Mesothelial cell of epicardium (in vitro differentiated cells): ENCODE results near the gene C13orf42. TPM values are rescaled to one million over a fixed set of nuclear protein-coding genes. Genes with fewer than 3 reads are reported as not detected.

Experiments
- DNase-seq, 2 experiments: peaks; one replicate each; pipeline ENCODE4 v3.0.0; 2021; ENCODE audit warnings: low spot score in 2 of 2; ENCODE audit not compliant: unreplicated experiment in 2 of 2
- H3K27ac Mint-ChIP-seq: 2 replicates; pipeline ENCODE4 v1.8.0; 2021; ENCODE audit warnings: mixed read lengths
- H3K27me3 Mint-ChIP-seq: 2 replicates; pipeline ENCODE4 v1.8.0; 2021; ENCODE audit warnings: low read depth, mixed read lengths
- H3K36me3 Mint-ChIP-seq: 2 replicates; pipeline ENCODE4 v1.8.0; 2021; ENCODE audit warnings: mixed read lengths
- H3K4me1 Mint-ChIP-seq: 2 replicates; pipeline ENCODE4 v1.8.0; 2021; ENCODE audit warnings: mixed read lengths
- H3K4me3 Mint-ChIP-seq: 2 replicates; pipeline ENCODE4 v1.8.0; 2021; ENCODE audit warnings: mild to moderate bottlenecking, moderate library complexity, mixed read lengths
- H3K9me3 Mint-ChIP-seq: 2 replicates; pipeline ENCODE4 v1.8.0; 2021; ENCODE audit warnings: mixed read lengths
- total RNA-seq: library from RNA; stranded (reverse); gene quantifications from 3 replicates; pipeline ENCODE4 v1.2.1, GENCODE V29; 2021
- TF ChIP-seq, protein P1 (sequence below): fragments of 200-600 bp; sonication (generic); IDR thresholded peaks from one replicate; pipeline ENCODE4 v1.5.0; 2021; ENCODE audit warnings: antibody characterized with exemption; ENCODE audit not compliant: unreplicated experiment

The C13orf42 gene
- total RNA-seq, 1 donor from 2014 or later, result not detected

DNA sequence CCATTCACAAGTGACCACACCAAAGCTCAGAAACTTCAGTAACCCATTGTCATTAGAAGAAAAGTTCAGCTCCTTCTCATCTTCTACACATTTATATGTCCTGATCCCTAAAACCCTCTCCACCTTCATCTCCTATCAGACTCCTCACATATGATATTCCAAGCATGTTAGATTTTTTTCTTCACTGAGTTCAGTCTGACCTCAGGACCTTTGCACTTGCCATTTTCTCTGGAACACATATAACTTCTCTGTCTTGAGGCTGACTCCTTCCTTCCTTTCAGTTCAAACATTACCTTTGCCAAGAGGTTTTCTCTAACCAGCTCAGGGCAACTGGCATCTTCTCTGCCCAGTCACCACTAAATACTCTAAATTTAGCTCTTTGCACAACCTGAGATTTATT, 54.1 kb downstream of the C13orf42 start:
- DNase-seq, result no peak
- Mint-ChIP-seq H3K4me3 (no peak overlapping the region), H3K36me3 (no peaks in the 10 kb centered on the region), H3K4me1 (peaks cover 11% of the 10 kb centered on the region), H3K9me3 (no peaks in the 10 kb centered on the region), H3K27me3 (no peaks in the 10 kb centered on the region), H3K27ac (no peak overlapping the region)
- TF ChIP-seq, protein P1, sequence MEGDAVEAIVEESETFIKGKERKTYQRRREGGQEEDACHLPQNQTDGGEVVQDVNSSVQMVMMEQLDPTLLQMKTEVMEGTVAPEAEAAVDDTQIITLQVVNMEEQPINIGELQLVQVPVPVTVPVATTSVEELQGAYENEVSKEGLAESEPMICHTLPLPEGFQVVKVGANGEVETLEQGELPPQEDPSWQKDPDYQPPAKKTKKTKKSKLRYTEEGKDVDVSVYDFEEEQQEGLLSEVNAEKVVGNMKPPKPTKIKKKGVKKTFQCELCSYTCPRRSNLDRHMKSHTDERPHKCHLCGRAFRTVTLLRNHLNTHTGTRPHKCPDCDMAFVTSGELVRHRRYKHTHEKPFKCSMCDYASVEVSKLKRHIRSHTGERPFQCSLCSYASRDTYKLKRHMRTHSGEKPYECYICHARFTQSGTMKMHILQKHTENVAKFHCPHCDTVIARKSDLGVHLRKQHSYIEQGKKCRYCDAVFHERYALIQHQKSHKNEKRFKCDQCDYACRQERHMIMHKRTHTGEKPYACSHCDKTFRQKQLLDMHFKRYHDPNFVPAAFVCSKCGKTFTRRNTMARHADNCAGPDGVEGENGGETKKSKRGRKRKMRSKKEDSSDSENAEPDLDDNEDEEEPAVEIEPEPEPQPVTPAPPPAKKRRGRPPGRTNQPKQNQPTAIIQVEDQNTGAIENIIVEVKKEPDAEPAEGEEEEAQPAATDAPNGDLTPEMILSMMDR, result no peak

DNA sequence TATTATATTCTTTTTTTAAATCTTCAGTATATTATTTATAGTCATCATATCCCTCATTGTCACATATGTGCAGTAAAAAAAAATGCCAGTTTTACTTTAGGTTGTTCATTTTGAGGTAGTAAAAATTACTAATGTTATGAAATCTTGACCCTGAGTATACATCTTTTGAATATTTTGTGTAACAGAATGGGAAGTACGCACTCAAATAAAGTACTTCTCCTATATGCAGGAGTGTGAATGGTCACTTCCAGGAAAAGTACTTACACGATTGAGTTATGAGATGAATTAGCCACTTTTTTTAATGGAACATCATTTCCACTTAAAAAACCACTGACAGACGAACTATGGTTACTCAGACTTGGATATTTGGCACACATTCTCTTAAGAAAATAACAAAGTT, 58.5 kb downstream of the C13orf42 start:
- Mint-ChIP-seq H3K4me3 (no peak overlapping the region), H3K27ac (no peak overlapping the region)

DNA sequence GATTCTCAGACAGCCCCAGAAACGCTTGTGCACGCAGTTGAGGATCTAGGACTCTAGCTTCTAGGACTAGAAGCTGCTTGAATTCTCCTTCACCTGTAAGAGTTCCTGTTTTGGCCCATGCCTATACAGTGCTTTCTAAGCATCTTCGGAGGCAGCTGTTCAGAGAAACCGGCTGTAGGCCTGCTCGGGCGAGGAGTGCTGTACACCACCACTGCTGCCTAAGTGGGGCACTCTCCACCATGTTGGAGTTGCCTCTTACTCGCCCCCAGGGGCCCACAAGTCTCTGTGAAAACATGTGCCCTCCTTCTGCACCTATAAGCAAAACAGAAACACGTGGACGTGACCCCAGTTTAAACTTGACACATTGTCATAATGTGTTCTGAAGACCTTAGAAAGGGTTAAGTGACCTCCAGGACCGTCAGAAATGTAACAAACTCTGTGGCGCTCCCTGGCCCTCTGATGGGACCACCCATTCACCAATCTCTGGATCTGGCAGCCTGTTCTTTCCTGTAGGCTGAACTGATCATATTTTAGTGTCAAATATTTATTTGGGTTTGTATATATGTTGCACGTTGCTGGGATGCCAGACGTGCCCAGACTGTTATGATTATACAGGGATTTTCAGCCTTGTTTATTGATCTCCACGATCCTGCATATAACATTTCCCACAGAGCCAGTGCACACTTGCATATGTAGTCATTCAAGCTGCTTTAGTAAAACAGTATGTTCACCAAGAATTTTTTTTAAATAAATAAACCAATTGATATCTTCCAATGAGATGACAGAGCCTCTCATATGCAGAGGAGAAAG, 60.8 kb downstream of the C13orf42 start:
- Mint-ChIP-seq H3K9me3 (no peaks in the 10 kb centered on the region), H3K27me3 (no peaks in the 10 kb centered on the region), H3K36me3 (no peaks in the 10 kb centered on the region), H3K4me3 (no peak overlapping the region), H3K4me1 (peaks cover 2% of the 10 kb centered on the region), H3K27ac (no peak overlapping the region)
- TF ChIP-seq, protein P1, result no peak
- no peak for DNase-seq

More for the DNA sequence above, 58.5 kb downstream of the C13orf42 start:
- no peaks in the 10 kb centered on the region for H3K36me3 Mint-ChIP-seq
- TF ChIP-seq, protein P1, result no peak
- no peaks in the 10 kb centered on the region for H3K9me3 Mint-ChIP-seq
- H3K27me3 Mint-ChIP-seq, result no peaks in the 10 kb centered on the region
- DNase-seq, result no peak
- peaks cover 2% of the 10 kb centered on the region for H3K4me1 Mint-ChIP-seq

DNA sequence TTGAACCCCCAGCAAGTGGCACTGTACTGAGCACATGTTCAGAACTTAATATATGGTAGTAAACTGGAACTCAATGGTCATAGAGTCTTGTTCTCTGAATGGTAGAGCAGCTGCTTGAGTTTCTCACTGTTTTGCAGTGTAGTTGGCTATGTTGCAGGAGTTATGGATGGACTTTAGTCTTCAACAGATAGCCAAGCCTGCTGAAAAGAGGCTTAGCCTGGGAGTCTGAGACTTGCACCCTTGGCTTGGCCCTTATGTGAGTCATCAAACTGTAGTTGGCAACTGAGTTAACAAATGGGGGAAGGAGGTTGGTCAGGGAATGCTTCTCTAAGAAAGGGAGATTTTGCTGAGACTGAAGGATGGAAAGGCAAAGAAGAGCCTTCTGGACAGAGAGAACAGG, 62.5 kb downstream of the C13orf42 start:
- H3K27ac Mint-ChIP-seq, result no peak overlapping the region
- H3K9me3 Mint-ChIP-seq, result no peaks in the 10 kb centered on the region
- H3K27me3 Mint-ChIP-seq, result no peaks in the 10 kb centered on the region
- H3K4me3 Mint-ChIP-seq, result no peak overlapping the region
- H3K4me1 Mint-ChIP-seq, result no peaks in the 10 kb centered on the region
- no peak for DNase-seq
- TF ChIP-seq, protein P1, result no peak
- no peaks in the 10 kb centered on the region for H3K36me3 Mint-ChIP-seq

DNA sequence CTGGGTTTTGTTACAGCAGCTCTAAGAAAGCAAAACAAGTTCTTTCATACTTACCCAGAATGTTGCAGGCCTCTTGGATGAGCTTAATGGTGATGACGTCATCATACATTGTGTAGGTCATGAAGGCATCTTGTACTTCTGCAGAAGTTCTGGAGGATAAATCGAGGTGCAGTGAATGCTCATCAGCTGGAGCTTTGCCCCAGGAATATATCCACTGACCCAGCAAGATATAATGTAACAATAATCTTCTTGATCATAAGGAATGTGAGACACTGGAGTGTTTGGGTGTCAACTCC, 63.0 kb downstream of the C13orf42 start:
- no peaks in the 10 kb centered on the region for H3K9me3 Mint-ChIP-seq
- no peaks in the 10 kb centered on the region for H3K27me3 Mint-ChIP-seq

More for the DNA sequence above, 63.0 kb downstream of the C13orf42 start:
- Mint-ChIP-seq H3K36me3 (no peaks in the 10 kb centered on the region), H3K4me1 (no peaks in the 10 kb centered on the region), H3K4me3 (no peak overlapping the region), H3K27ac (no peak overlapping the region)
- TF ChIP-seq, protein P1, result no peak
- no peak for DNase-seq
